ENCODE data around the gene LDAH.

LDAH gene

GRCh38 chr2:20771299-20771698 lies 51.6 kb downstream of the LDAH start:
- DNase-seq, result no peak

GRCh38 chr2:20766798-20767644 lies 55.9 kb downstream of the LDAH start:
- DNase-seq, result no peak

- no peak for DNase-seq
Measured at GRCh38 chr2:20766213-20766612, 56.7 kb downstream of the LDAH start.

- DNase-seq, result no peak
Measured at GRCh38 chr2:20762945-20763683, 59.8 kb downstream of the LDAH start.

- DNase-seq, result no peak
Measured at GRCh38 chr2:20759487-20759886, 63.4 kb downstream of the LDAH start.

GRCh38 chr2:20758997-20759396 lies 63.9 kb downstream of the LDAH start:
- DNase-seq, result no peak

GRCh38 chr2:20757405-20758090 lies 65.4 kb downstream of the LDAH start:
- DNase-seq, result no peak

- peak; percentile 10 for DNase-seq
Measured at GRCh38 chr2:20755132-20755800, 67.6 kb downstream of the LDAH start.

GRCh38 chr2:20752293-20752692 lies 70.6 kb downstream of the LDAH start:
- DNase-seq, result no peak

- DNase-seq, result no peak
Measured at GRCh38 chr2:20747317-20747716, 75.6 kb downstream of the LDAH start.

- DNase-seq, result no peak
Measured at GRCh38 chr2:20745924-20746555, 76.9 kb downstream of the LDAH start.

- no peak for DNase-seq
Measured at GRCh38 chr2:20744366-20745335, 78.2 kb downstream of the LDAH start.

- peak; percentile 40 for DNase-seq
Measured at GRCh38 chr2:20738772-20739171, 84.1 kb downstream of the LDAH start.

GRCh38 chr2:20737505-20737904 lies 85.4 kb downstream of the LDAH start:
- no peak for DNase-seq

GRCh38 chr2:20728114-20728758 lies 94.7 kb downstream of the LDAH start:
- no peak for DNase-seq

- DNase-seq, result no peak
Measured at GRCh38 chr2:20726913-20727312, 96.0 kb downstream of the LDAH start.

GRCh38 chr2:20725782-20726181 lies 97.1 kb downstream of the LDAH start:
- no peak for DNase-seq

GRCh38 chr2:20724500-20725053 lies 98.3 kb downstream of the LDAH start:
- no peak for DNase-seq

- no peak for DNase-seq
Measured at GRCh38 chr2:20723543-20723942, 99.4 kb downstream of the LDAH start.

- no peak for DNase-seq
Measured at GRCh38 chr2:20722592-20723240, 100.2 kb downstream of the LDAH start.

Measured in retina (tissue), 1 donor.